SK-N-SH (cell line): Measurements from ENCODE around the gene FRMD3. TPM values are rescaled to one million over a fixed set of nuclear protein-coding genes. Genes with fewer than 3 reads are reported as not detected.
"Not testable (repeated sequence)": the region's sequence is repeated elsewhere in the genome, so short reads cannot be mapped to it uniquely, and the experiment has no call there.

Experiments used
- CTCF ChIA-PET: fragments of 300-600, 350-600 bp; formaldehyde crosslinking; extraction: SDS; loops from one replicate; lab custom pipeline; 2021; lab: Yijun Ruan, JAX
- POLR2A ChIA-PET: fragments of 350-600 bp; sonication (Branson Sonifier 250); formaldehyde crosslinking; extraction: SDS; loops from one replicate; lab custom pipeline; 2020; ENCODE audit warnings: antibody characterized with exemption, inconsistent platforms; lab: Yijun Ruan, JAX
- DNase-seq: peaks from one replicate; pipeline ENCODE4 v3.0.0; 2012
- H2AFZ ChIP-seq: fragments of 200-600 bp; sonication (generic); 2 replicates; pipeline ENCODE4 v1.8.1; 2016; ENCODE audit warnings: antibody characterized with exemption, mild to moderate bottlenecking, low read depth
- H3F3A ChIP-seq: fragments of 200-600 bp; sonication (generic); replicated peaks from 2 replicates; pipeline ENCODE3; 2016; ENCODE audit warnings: antibody characterized with exemption, mild to moderate bottlenecking; ENCODE audit not compliant: insufficient read depth
- H3K27ac ChIP-seq, 2 experiments: fragments of 200-500 bp in 1 of 2; fragments of 200-600 bp in 1 of 2; sonication (Bioruptor generic) in 1 of 2; sonication (generic), shearing (Covaris generic) in 1 of 2; 2 replicates each; pipeline versions ENCODE4 v1.5.1 to v1.6.1; 2014 to 2016; ENCODE audit warnings: low read depth in 2 of 2, inconsistent platforms in 1 of 2, low read length in 1 of 2, mild to moderate bottlenecking in 1 of 2, mixed read lengths in 1 of 2
- H3K27me3 ChIP-seq: fragments of 200-600 bp; sonication (generic), shearing (Covaris generic); 2 replicates; pipeline ENCODE4 v1.6.1; 2016; ENCODE audit warnings: mixed run types; ENCODE audit not compliant: insufficient read depth
- H3K36me3 ChIP-seq, 2 experiments: fragments of 200-500 bp in 1 of 2; fragments of 200-600 bp in 1 of 2; sonication (Bioruptor generic) in 1 of 2; sonication (generic) in 1 of 2; replicated peaks in 1 of 2; 2 replicates each; pipeline versions ENCODE3 to v1.5.1; 2014 to 2016; ENCODE audit warnings: low read length in 1 of 2, mild to moderate bottlenecking in 1 of 2; ENCODE audit not compliant: insufficient read depth in 2 of 2, control insufficient read depth in 1 of 2
- H3K4me1 ChIP-seq, 2 experiments: fragments of 200-500 bp in 1 of 2; fragments of 200-600 bp in 1 of 2; sonication (Bioruptor generic) in 1 of 2; sonication (generic), shearing (Covaris generic) in 1 of 2; 2 replicates each; pipeline versions ENCODE4 v1.5.1 to v1.6.1; 2014 to 2016; ENCODE audit warnings: low read depth in 1 of 2, low read length in 1 of 2, mixed run types in 1 of 2; ENCODE audit not compliant: insufficient read depth in 2 of 2, control insufficient read depth in 1 of 2
- H3K4me2 ChIP-seq: fragments of 200-600 bp; sonication (generic), shearing (Covaris generic); 2 replicates; pipeline ENCODE4 v1.6.1; 2017; ENCODE audit warnings: mixed run types
- H3K4me3 ChIP-seq, 2 experiments: fragments of 200-500 bp in 1 of 2; fragments of 200-600 bp in 1 of 2; sonication (Bioruptor generic) in 1 of 2; sonication (generic), shearing (Covaris generic) in 1 of 2; 2 replicates each; pipeline versions ENCODE4 v1.5.1 to v1.8.1; 2014 to 2016; ENCODE audit warnings: low read depth in 2 of 2, inconsistent platforms in 1 of 2, low read length in 1 of 2, mild to moderate bottlenecking in 1 of 2, mixed read lengths in 1 of 2, moderate library complexity in 1 of 2
- H3K79me2 ChIP-seq: fragments of 200-600 bp; sonication (generic); 2 replicates; pipeline ENCODE4 v1.8.1; 2017; ENCODE audit warnings: mild to moderate bottlenecking; ENCODE audit not compliant: insufficient read depth
- H3K9ac ChIP-seq: fragments of 200-600 bp; sonication (generic); 2 replicates; pipeline ENCODE4 v1.6.1; 2017; ENCODE audit warnings: mixed run types
- H3K9me2 ChIP-seq: fragments of 200-600 bp; sonication (generic); 2 replicates; pipeline ENCODE4 v1.6.1; 2017; ENCODE audit warnings: mixed run types
- H3K9me3 ChIP-seq: fragments of 200-600 bp; sonication (generic); 2 replicates; pipeline ENCODE4 v1.6.1; 2017; ENCODE audit warnings: mixed run types, mild to moderate bottlenecking, moderate library complexity
- H4K20me1 ChIP-seq: fragments of 200-600 bp; sonication (generic); 2 replicates; pipeline ENCODE4 v1.6.1; 2017; ENCODE audit warnings: mild to moderate bottlenecking, mixed run types; ENCODE audit not compliant: insufficient read depth
- ELF1 ChIP-seq: IDR thresholded peaks from 2 replicates; pipeline ENCODE4 v1.4.0; 2012
- EZH2phosphoT487 ChIP-seq: fragments of 200-600 bp; sonication (generic); IDR thresholded peaks from 2 replicates; pipeline ENCODE4 v1.6.1; 2017; ENCODE audit warnings: low read depth, mixed run types, mild to moderate bottlenecking, antibody characterized with exemption, moderate library complexity, borderline replicate concordance
- FOSL2 ChIP-seq: IDR thresholded peaks from 2 replicates; pipeline ENCODE4 v1.4.0; 2012; ENCODE audit warnings: low read depth, mild to moderate bottlenecking, moderate library complexity, borderline replicate concordance
- FOXJ3 ChIP-seq: sonication (generic); formaldehyde crosslinking; IDR thresholded peaks from 2 replicates; pipeline ENCODE4 v1.5.1; 2020; ENCODE audit warnings: mild to moderate bottlenecking, missing genetic modification reagents
- FOXM1 ChIP-seq: IDR thresholded peaks from 2 replicates; pipeline ENCODE4 v1.4.0; 2012; ENCODE audit warnings: low read depth, mild to moderate bottlenecking
- GATA2 ChIP-seq: sonication (generic); formaldehyde crosslinking; IDR thresholded peaks from 2 replicates; pipeline ENCODE4 v1.5.0; 2020; ENCODE audit warnings: mild to moderate bottlenecking, missing genetic modification reagents
- IRF3 ChIP-seq: fragments of 150-350 bp; IDR thresholded peaks from 2 replicates; pipeline ENCODE4 v1.6.1; 2016; ENCODE audit warnings: mild to moderate bottlenecking, low read depth, low read length
- NFIC ChIP-seq: IDR thresholded peaks from 2 replicates; pipeline ENCODE4 v1.4.0; 2012; ENCODE audit warnings: borderline replicate concordance
- PBX3 ChIP-seq: IDR thresholded peaks from 2 replicates; pipeline ENCODE4; 2012
- RAD21 ChIP-seq: IDR thresholded peaks from 2 replicates; pipeline ENCODE4 v1.6.1; 2012; ENCODE audit warnings: mild to moderate bottlenecking, low read length
- RCOR1 ChIP-seq: fragments of 150-350 bp; IDR thresholded peaks from 2 replicates; pipeline ENCODE4 v1.6.1; 2017; ENCODE audit warnings: antibody characterized with exemption, low read length
- REST ChIP-seq: IDR thresholded peaks from 2 replicates; pipeline ENCODE4 v1.6.1; 2012; ENCODE audit warnings: mild to moderate bottlenecking, low read depth, low read length, moderate library complexity
- RFX5 ChIP-seq: IDR thresholded peaks from 2 replicates; pipeline ENCODE4 v1.6.1; 2012; ENCODE audit warnings: mild to moderate bottlenecking, improper control_type of control experiment, low read length
- TAF1 ChIP-seq: IDR thresholded peaks from 2 replicates; pipeline ENCODE4 v1.6.1; 2012; ENCODE audit warnings: low read depth, mild to moderate bottlenecking, low read length, moderate library complexity, borderline replicate concordance
- TCF12 ChIP-seq: IDR thresholded peaks from 2 replicates; pipeline ENCODE4 v1.4.0; 2012
- YY1 ChIP-seq: IDR thresholded peaks from 2 replicates; pipeline ENCODE4 v1.4.0; 2012; ENCODE audit warnings: low read depth, mild to moderate bottlenecking
- WGBS: methylation state at CpG from one replicate; pipeline ENCODE4 v1.1.6; 2017; ENCODE audit warnings: low lambda C conversion rate; 5-methylcytosine and 5-hydroxymethylcytosine counted together
- polyA plus RNA-seq, 3 experiments: library from polyadenylated mRNA; depleted of rRNA; stranded (reverse); fragments of >200 nt; gene quantifications; 2 replicates each; pipeline ENCODE4 v1.2.3, GENCODE V29; 2012

The FRMD3 gene
- polyA plus RNA-seq, 1 of the 3 experiments (the other 2 are of a cell fraction): 0.89 TPM

GRCh38 chr9:83521011-83521410 is 17.2 kb downstream of the FRMD3 start:
- Histone ChIP-seq H3K9me2 (no peaks in the 10 kb centered on the region), H3K4me1 (peaks cover 4 to 6% of the 10 kb centered on the region in 2 experiments; a peak in 2 of 4 replicates), H3K27ac (no peak overlapping the region), H2AFZ (no peak overlapping the region), H3K79me2 (peaks cover 92% of the 10 kb centered on the region), H3K9ac (no peak overlapping the region), H3K9me3 (no peaks in the 10 kb centered on the region), H4K20me1 (no peaks in the 10 kb centered on the region), H3K36me3 (no peaks in the 10 kb centered on the region), H3F3A (peaks cover 3% of the 10 kb centered on the region), H3K27me3 (no peaks in the 10 kb centered on the region), H3K4me2 (no peak overlapping the region), H3K4me3 (no peak overlapping the region)
- no peak for TF ChIP-seq GATA2 (CRISPR knock-in tag)
- TF ChIP-seq RCOR1: no peak
- no peak for TF ChIP-seq ELF1
- TF ChIP-seq TAF1: no peak
- no peak for TF ChIP-seq RFX5
- TF ChIP-seq FOSL2: no peak
- TF ChIP-seq NFIC: no peak
- TF ChIP-seq RAD21: no peak
- no peak for TF ChIP-seq FOXM1
- TF ChIP-seq PBX3: no peak
- no peak for TF ChIP-seq EZH2phosphoT487
- no peak for TF ChIP-seq FOXJ3 (CRISPR knock-in tag)
- no peak for TF ChIP-seq REST
- TF ChIP-seq TCF12: no peak
- no peak for DNase-seq
- POLR2A ChIA-PET: no interaction called here
- 81% methylated on average over 1 of the region's 1 CpG for WGBS
- CTCF ChIA-PET: no interaction called here

GRCh38 chr9:83520292-83520691 is 17.9 kb downstream of the FRMD3 start:
- H3K36me3 ChIP-seq: no peaks in the 10 kb centered on the region
- ChIA-PET POLR2A (no interaction called here), CTCF (no interaction called here)
- H3K27ac ChIP-seq: no peak overlapping the region
- no peak overlapping the region for H2AFZ ChIP-seq
- H4K20me1 ChIP-seq: no peaks in the 10 kb centered on the region
- H3K9ac ChIP-seq: no peak overlapping the region
- TF ChIP-seq FOXJ3 (CRISPR knock-in tag) (no peak), IRF3 (no peak), YY1 (no peak), EZH2phosphoT487 (no peak)
- TF ChIP-seq, all 33 proteins: peak for 0
- Histone ChIP-seq H3F3A (peaks cover 3% of the 10 kb centered on the region), H3K79me2 (peaks cover 92% of the 10 kb centered on the region), H3K9me3 (no peaks in the 10 kb centered on the region), H3K27me3 (no peaks in the 10 kb centered on the region), H3K4me3 (no peak overlapping the region), H3K9me2 (no peaks in the 10 kb centered on the region), H3K4me2 (no peak overlapping the region), H3K4me1 (peaks cover 4 to 6% of the 10 kb centered on the region in 2 experiments; a peak in 2 of 4 replicates)
- 93% methylated on average over 1 of the region's 1 CpG for WGBS
- no peak for DNase-seq

GRCh38 chr9:83517980-83518379 is 20.2 kb downstream of the FRMD3 start:
- H3K4me2 ChIP-seq, H3K27ac ChIP-seq, DNase-seq, POLR2A ChIA-PET, H4K20me1 ChIP-seq, H3K9me2 ChIP-seq, H3F3A ChIP-seq, H3K9me3 ChIP-seq, H3K4me1 ChIP-seq, H3K27me3 ChIP-seq, H3K9ac ChIP-seq, H3K4me3 ChIP-seq, H3K36me3 ChIP-seq, H2AFZ ChIP-seq: not testable (repeated sequence)
- peaks cover 92% of the 10 kb centered on the region for H3K79me2 ChIP-seq
- CTCF ChIA-PET: interaction anchor here (0.6 kb wide), 1 partner anchor 655 kb away, joined by 3 read pairs; no protein-coding TSS in a partner anchor
